ENCODE data around the gene FANCE.

FANCE gene

DNA sequence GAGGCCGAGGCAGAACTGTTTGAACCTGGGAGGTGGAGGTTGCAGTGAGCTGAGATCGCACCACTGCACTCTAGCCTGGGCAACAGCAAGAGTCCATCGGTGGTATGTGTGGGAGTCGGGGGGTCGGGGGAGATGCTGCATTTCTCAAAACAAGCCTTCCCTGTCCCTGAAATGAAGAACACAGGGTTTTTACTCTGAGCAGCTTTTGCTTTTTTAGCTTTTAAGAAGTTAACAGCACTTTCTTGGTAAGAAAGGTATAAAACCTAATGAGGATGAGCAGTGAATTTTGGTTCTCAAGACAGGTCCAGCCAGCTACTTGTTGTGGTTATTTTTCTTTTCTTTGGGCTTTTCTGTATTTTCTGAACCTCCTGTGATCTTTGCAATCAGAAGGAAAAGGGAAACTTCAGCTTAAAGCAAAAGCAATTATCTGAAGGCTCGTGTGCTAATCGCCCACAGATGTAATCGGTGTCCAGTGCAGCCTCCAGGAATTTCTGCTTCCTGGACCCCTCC lies 19.8 kb downstream of the FANCE start:
- no peak for TF ChIP-seq CTCF (IDR thresholded peaks at IDR 0.05; ENCODE audit: insufficient read depth, low read depth, low read length, missing control alignments)
- DNase-seq (ENCODE audit: low read depth), result no peak
- H3K4me3 ChIP-seq (ENCODE audit: low read depth, low read length), result no peak overlapping the region; the same call in 1 of the 2 replicates

DNA sequence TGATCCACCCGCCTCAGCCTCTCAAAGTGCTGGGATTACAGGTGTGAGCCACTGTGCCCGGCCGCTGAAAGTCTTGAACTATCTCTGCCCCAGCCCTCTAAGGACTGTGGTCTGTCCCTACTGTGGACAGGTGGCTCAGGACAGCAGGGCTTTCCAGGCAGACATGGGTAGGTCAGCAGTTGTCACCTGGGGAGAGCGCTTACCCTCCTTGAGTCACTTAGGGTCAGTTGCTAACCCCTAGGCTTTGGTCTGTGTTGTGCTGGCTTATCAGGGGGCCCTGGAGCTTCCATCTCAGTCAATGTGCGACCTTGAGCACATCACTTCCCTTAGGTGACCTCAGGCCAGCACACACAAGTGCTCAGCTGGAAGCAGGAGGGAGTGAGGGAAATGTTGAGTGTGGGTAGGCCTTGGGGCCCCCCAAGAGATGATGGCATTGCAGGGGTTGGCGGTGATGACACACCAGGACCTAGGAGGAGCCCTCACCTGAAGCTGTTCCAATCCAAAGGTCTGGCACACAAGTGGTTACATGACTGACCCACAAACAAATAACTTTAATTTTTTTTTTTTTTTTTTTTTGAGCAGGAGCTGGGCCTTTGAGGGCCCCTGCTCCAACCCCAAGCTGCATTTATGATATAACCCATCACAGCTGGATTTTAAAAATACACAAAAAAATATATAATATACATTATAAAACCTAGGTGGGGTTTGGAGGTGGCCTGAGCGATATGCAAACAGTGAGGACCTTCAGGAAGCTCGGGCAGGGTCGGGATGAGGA lies 21.1 kb downstream of the FANCE start:
- no peak overlapping the region for H3K4me3 ChIP-seq (ENCODE audit: low read depth, low read length)
- no peak for TF ChIP-seq CTCF (IDR thresholded peaks at IDR 0.05; ENCODE audit: insufficient read depth, low read depth, low read length, missing control alignments)
- DNase-seq (ENCODE audit: low read depth), result peak; percentile 49

- DNase-seq (ENCODE audit: low read depth), result no peak
- no peak for TF ChIP-seq CTCF (IDR thresholded peaks at IDR 0.05; ENCODE audit: insufficient read depth, low read depth, low read length, missing control alignments)
Measured at GRCh38 chr6:35473850-35474130, 21.7 kb downstream of the FANCE start.

DNA sequence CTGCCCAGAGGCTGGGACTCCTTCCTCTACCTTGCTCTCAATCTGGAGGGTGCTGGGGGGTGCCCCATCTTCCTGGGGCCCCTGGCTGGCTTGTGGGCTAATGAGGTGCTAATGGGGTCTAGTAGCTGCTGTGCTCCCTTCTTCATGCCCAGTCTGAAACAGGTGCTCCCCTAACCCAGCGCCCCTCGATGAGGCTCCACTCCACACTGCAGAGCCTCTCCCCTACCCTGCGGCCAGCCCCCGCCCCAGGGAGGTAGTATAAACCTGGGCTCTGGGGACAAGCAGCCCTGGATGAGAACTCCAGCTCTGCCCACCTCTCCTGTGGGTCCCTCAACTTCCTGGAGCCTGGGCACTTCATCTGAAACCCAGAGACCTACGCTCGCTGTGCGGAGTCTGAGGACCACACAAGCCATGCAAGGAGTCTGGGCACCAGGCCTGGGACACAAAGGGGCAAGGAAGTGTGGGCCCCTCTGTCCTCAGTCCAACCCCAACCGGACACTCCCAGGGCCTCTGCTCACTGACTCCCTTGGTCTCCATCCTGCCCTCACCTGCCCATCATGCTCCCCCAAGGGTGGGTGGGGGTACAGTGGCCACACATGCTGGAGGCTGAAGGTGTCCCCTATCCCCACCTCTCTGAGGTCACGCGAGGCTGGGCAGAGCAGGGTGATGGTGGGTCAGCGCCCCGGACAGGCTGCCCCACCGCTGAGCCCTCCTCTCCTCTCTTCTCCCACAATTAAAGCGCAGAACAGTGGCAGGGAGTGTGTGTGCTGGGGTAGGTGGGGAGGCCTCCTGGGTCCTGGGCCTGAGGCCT lies 22.2 kb downstream of the FANCE start:
- no peak overlapping the region for H3K4me3 ChIP-seq (ENCODE audit: low read depth, low read length)
- peak; percentile 52 for DNase-seq (ENCODE audit: low read depth)
- TF ChIP-seq CTCF (IDR thresholded peaks at IDR 0.05; ENCODE audit: insufficient read depth, low read depth, low read length, missing control alignments), result no peak

More at GRCh38 chr6:35473850-35474130, 21.7 kb downstream of the FANCE start:
- H3K4me3 ChIP-seq (ENCODE audit: low read depth, low read length), result no peak overlapping the region

DNA sequence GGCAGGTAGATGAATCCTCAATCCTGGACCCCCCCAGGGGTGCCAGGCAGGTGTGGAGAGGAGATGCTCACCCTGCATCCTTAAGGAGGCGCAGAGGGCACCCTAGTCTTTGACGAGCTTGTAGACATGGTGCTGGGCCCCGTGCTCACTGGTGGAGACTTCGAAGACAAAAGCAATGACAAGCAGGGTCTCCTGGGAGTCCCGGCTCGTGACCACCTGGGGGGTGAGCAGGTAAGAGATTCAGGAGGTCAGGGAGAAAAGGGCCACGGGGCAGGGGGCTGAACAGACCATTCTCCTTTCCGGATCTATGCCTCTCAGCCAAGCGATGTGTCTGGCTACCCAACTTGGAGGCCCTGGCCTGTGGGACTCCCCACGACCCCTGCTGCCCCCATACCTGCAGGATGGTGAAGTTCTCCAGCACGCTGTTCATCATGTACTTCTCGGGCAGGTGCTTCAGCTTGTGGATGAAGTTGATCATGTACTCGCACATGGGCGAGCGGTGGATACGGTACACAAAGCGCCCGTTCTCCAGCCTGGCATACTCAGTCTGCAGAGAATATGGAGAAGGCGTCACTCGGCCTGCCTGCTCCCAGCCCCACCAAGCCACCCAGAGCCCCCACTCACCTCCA lies 22.9 kb downstream of the FANCE start:
- no peak for TF ChIP-seq CTCF (IDR thresholded peaks at IDR 0.05; ENCODE audit: insufficient read depth, low read depth, low read length, missing control alignments)
- peak; percentile 40 for DNase-seq (ENCODE audit: low read depth)
- no peak overlapping the region for H3K4me3 ChIP-seq (ENCODE audit: low read depth, low read length)

- TF ChIP-seq CTCF (IDR thresholded peaks at IDR 0.05; ENCODE audit: insufficient read depth, low read depth, low read length, missing control alignments), result no peak
- DNase-seq (ENCODE audit: low read depth), result no peak
- no peak overlapping the region for H3K4me3 ChIP-seq (ENCODE audit: low read depth, low read length)
Measured at GRCh38 chr6:35475573-35475972, 23.4 kb downstream of the FANCE start.

Measured in GM12865 (cell line).